ENCODE measurements around the gene ZNF35. TPM values are rescaled to one million over a fixed set of nuclear protein-coding genes. Genes with fewer than 3 reads are reported as not detected.

The ZNF35 gene
- 9.9 and 15.7 TPM in 2 replicates for total RNA-seq (2014; rRNA removed; shearing (Covaris generic))

GRCh38 chr3:44648564-44649229 lies at the start of gene ZNF35:
Gene ZNF35 (plus strand): TSS chr3:44648732. CDS start chr3:44651068, 2,336 bp downstream.

DNA sequence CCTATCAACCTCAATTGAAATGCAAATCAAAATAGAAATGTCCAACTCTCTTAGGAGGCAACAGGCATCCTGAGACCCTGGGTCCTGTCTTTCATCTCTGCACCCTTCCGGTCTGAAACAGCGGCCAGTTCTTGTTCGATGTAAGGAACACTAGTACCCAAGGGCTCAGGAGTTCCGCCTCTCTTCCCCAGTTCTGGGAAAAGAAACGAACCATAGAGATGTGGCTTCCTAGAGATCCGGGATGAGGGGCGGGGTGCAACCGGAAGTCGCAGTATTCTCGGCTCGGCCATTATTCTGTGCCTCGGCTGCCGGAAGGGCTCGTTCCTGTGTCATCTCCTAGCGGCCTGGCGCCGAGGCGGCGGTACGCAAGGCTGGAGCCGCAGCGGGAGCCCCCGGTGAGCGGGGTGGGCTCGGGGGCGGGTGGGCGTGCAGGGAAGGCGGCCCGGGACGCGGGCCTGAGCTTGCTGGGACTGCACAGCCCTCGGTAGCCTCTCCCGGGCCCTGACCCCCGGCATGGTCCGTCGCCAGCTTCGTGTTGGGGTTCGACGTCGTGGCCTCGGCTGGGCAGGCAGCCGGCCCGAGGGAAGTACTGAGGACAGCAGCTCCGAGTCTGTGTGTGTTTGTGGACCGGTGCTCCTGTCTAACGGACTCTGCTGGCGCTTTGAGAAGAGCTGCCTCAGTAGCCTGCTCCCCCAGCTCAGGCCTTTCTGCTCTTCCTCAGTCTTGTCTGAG lies 23.6 kb upstream of the ZNF35 start, which contains the start of gene ZNF197:
ZNF197 (plus strand) TSS at position 288 of the 732 bp plus-strand sequence. CDS start 4,119 bp downstream, outside the sequence.

Other genes with a start within 250 kb of the ZNF35 start
- gene ZNF445, start 171.1 kb upstream of the ZNF35 start, total RNA-seq (2014; rRNA removed; shearing (Covaris generic)), result 4.8 and 7.5 TPM in 2 replicates
- gene ZKSCAN7, start 93.5 kb upstream of the ZNF35 start, total RNA-seq (2014; rRNA removed; shearing (Covaris generic)), result not detected in 2 replicates
- gene ZNF660, start 63.8 kb upstream of the ZNF35 start, total RNA-seq (2014; rRNA removed; shearing (Covaris generic)), result 0.24 and 0.30 TPM in 2 replicates
- gene ZNF197, start 23.7 kb upstream of the ZNF35 start, total RNA-seq (2014; rRNA removed; shearing (Covaris generic)), result 9.6 and 12.0 TPM in 2 replicates
- gene ZNF502, start 63.9 kb downstream of the ZNF35 start, total RNA-seq (2014; rRNA removed; shearing (Covaris generic)), result 1.1 and 3.0 TPM in 2 replicates
- gene ZNF501, start 80.9 kb downstream of the ZNF35 start, total RNA-seq (2014; rRNA removed; shearing (Covaris generic)), result 1.4 and 1.5 TPM in 2 replicates
- gene KIAA1143, start 112.9 kb downstream of the ZNF35 start, total RNA-seq (2014; rRNA removed; shearing (Covaris generic)), result 14.6 and 22.5 TPM in 2 replicates
- 25.1 and 33.3 TPM in 2 replicates for gene KIF15, start 113.1 kb downstream of the ZNF35 start, total RNA-seq (2014; rRNA removed; shearing (Covaris generic))
- gene TMEM42, start 213.2 kb downstream of the ZNF35 start, total RNA-seq (2014; rRNA removed; shearing (Covaris generic)), result 22.3 and 27.7 TPM in 2 replicates
- 0.80 TPM in 1 of 2 replicates, not detected in the other for gene TGM4, start 225.9 kb downstream of the ZNF35 start, total RNA-seq (2014; rRNA removed; shearing (Covaris generic))

Measured in A375 (cell line).